ENCODE results near the gene IKZF1.

IKZF1 gene

DNA sequence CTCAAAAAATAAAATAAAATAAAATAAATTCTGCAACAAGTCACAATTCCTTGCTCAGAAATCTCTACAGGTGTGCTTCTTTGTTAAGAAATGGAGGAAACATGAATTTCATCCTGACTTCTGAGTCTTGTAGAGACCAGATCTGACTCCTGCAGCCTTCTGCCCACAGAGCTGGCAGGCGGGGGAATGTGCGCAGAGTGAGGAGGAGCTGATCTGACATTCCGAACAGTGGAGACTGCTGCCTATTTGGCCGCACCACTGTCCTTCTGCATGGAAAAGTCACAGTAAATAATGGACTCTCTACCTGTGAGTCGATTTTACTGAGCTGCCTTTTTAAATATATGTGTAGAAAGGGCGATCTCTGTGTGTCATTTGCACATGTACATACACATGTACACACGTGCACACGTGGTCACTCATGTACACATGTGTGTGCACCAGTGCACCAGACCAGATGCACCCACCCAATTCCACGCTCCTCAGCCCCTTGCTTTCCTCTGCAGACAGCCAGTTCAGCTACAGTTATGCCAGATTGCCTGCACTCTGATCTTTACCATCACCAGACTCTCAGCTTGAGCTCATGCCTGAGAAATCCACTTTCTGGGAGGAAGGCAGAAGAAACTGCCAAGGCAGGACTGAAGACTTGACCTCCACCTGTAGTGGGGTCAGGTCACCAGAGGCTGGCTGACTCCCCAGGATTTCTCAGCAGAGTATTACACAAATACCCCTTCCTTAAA is 54.9 kb downstream of the IKZF1 start:
- peak; percentile 9 for DNase-seq (ENCODE audit: low read depth)
- no peak overlapping the region for H3K4me3 ChIP-seq (ENCODE audit: low read depth, low read length)
- TF ChIP-seq, protein P1, sequence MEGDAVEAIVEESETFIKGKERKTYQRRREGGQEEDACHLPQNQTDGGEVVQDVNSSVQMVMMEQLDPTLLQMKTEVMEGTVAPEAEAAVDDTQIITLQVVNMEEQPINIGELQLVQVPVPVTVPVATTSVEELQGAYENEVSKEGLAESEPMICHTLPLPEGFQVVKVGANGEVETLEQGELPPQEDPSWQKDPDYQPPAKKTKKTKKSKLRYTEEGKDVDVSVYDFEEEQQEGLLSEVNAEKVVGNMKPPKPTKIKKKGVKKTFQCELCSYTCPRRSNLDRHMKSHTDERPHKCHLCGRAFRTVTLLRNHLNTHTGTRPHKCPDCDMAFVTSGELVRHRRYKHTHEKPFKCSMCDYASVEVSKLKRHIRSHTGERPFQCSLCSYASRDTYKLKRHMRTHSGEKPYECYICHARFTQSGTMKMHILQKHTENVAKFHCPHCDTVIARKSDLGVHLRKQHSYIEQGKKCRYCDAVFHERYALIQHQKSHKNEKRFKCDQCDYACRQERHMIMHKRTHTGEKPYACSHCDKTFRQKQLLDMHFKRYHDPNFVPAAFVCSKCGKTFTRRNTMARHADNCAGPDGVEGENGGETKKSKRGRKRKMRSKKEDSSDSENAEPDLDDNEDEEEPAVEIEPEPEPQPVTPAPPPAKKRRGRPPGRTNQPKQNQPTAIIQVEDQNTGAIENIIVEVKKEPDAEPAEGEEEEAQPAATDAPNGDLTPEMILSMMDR (conservative IDR thresholded peaks at IDR 0.05; ENCODE audit: low read depth, low read length): no peak

DNA sequence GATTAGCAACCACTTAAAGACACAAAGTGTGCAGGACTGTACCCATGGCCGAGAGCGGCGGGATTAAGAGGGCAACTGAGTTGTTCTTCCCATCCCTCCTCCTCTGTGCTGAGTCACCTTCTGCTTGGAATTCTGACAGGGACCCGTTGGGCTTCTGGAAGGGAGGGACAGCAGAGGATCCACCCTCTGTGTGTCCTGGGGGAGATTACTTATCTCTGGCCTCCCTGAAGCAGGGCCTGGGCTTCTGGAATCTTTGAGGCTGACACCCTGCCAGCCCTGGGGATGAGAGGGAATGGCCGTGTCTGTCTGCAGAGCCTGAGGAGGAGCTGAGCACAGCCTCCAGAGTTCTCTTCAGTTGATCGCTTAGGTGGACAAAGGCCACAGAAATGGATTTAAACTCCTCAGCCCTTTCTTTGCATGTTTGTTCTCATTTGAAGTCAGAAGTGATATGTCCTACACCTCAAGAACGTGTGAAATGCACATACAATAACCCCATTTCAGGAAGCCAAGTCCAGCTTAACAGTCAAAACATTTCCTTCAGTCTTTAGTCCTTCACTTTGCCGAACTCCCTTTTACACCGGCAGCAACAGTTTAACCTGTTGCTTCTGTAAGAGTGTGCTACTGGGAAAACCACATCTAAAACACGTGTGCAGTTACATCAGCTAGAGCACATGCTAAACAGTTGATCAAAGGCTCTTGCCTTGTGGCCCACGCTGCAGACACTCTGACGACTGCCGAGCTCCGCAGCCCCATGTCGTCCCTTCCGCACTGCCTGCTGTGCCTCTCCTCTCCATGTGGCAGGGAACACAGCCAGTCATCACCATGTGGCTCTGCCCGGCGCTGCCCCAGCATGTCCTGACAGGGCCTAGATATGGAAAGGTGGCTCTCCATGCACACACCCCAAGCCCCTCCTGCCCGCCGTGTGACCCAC is 55.7 kb downstream of the IKZF1 start:
- H3K4me3 ChIP-seq (ENCODE audit: low read depth, low read length): no peak overlapping the region
- TF ChIP-seq, protein P1 (conservative IDR thresholded peaks at IDR 0.05; ENCODE audit: low read depth, low read length): no peak
- DNase-seq (ENCODE audit: low read depth): peak; percentile 7

DNA sequence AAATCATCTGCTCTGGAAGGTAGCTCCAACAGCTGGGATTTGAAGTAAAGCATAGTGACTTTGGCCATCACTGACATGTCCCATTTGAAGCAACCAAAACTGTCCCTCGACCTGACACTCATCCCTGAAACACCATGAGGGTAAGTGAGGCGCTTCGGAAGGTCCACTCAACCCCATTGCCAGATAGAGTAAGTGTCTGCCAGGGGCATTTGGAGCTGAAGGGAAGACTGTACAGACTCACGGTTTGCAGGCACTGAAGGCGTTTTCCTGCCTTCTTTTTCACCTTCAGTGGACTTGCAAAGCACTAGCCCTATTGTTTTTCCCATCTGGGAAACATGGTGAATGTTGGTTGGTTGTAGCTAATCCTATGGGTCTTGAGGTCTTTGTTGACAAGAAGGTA is 57.6 kb downstream of the IKZF1 start:
- TF ChIP-seq, protein P1 (conservative IDR thresholded peaks at IDR 0.05; ENCODE audit: low read depth, low read length): no peak
- H3K4me3 ChIP-seq (ENCODE audit: low read depth, low read length): no peak overlapping the region
- no peak for DNase-seq (ENCODE audit: low read depth)

DNA sequence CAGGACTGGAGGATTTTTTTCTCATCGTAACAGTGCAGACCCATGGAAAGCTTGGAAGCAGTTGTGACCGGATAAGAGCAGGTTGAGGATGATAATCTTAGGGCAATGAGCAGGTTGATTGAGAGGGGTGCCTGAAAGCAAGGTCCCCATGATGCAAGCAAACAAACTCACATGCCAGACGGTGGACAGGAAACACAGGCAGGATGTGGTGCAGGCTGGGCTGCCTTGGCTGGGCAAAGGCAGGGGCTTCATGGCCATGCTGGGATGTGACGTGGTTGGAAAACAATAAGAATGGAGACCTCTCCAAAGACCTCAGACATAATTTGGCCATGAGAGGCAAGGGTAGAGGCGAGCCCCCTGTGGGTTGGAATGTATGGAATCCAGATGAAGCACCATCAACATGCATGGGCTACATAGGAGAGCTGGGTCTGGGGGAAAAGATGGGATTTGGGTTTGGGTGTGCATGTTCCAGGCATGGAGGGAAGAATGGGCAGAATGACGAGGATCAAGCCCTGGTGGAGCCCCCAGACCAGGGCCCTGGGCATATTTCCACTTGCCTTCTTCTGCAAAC is 58.3 kb downstream of the IKZF1 start:
- no peak overlapping the region for H3K4me3 ChIP-seq (ENCODE audit: low read depth, low read length)
- TF ChIP-seq, protein P1 (conservative IDR thresholded peaks at IDR 0.05; ENCODE audit: low read depth, low read length): no peak
- DNase-seq (ENCODE audit: low read depth): peak; percentile 4

DNA sequence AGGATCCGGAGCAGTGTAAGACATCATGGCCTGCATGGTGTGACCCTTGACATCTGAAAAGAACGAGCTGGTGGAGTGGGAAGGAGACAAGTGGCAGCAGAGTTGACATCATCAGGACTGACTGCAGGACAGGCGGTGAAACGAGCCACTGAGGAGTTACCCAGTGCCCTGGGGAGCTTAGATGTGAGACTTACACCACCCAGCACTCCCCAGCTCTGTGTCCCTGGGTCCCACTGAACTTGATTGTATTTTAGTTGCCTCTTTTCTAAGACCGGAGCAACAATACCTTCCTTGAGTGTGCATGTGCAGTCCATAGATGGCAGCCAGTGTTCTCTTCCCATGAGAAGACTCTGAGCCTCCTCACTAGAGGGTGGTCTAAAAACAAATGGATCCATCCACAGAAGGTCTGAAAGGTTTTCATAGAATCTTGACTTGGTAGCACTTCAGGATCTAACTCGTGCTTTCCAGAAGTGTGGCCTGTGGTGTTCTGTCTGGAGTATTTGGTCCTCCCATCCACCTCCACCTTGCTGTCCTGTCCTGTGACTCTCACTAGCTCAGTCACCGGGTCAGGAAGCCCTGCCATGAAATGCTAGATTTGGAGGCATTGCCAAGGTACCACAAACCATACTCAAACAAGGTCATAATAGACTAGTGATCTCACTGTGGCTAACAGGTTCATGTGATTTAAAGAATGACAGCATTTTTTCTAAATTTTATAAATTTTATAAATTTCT is 59.0 kb downstream of the IKZF1 start:
- DNase-seq (ENCODE audit: low read depth): no peak

DNA sequence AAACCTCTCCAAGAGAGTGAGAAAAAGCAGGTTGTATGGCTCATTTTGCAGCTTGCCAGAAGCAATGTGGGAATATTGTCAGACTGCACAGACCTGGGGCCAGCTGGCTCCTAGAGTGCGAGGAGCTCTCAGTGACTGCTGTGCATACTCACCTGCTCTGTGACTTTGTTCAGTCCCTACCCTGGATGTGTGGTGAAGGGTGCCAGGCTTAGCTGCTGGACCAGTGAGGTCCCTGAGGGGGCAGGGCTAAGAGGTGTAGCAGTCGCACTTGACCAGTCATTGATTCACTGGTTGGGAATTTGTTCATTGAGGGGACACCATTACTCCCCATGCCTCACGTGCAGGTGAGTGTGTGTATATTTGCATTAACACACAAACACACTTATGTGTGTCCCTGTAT is 60.1 kb downstream of the IKZF1 start:
- DNase-seq (ENCODE audit: low read depth): no peak
- no peak overlapping the region for H3K4me3 ChIP-seq (ENCODE audit: low read depth, low read length)

More for the DNA sequence above, 59.0 kb downstream of the IKZF1 start:
- H3K4me3 ChIP-seq (ENCODE audit: low read depth, low read length): no peak overlapping the region
- TF ChIP-seq, protein P1 (conservative IDR thresholded peaks at IDR 0.05; ENCODE audit: low read depth, low read length): no peak

More for the DNA sequence above, 60.1 kb downstream of the IKZF1 start:
- TF ChIP-seq, protein P1 (conservative IDR thresholded peaks at IDR 0.05; ENCODE audit: low read depth, low read length): no peak

Measured in choroid plexus epithelial cell (primary cell).